ENCODE results near the gene TPD52L1.

The TPD52L1 gene

GRCh38 chr6:125222531-125223455, 69.2 kb downstream of the TPD52L1 start:
- TF ChIP-seq CTCF (conservative IDR thresholded peaks at IDR 0.05; ENCODE audit: low read length) = no peak
- no peak overlapping the region for H3K4me3 ChIP-seq (ENCODE audit: low read length)
- DNase-seq (ENCODE audit: low read depth) = no peak

DNA sequence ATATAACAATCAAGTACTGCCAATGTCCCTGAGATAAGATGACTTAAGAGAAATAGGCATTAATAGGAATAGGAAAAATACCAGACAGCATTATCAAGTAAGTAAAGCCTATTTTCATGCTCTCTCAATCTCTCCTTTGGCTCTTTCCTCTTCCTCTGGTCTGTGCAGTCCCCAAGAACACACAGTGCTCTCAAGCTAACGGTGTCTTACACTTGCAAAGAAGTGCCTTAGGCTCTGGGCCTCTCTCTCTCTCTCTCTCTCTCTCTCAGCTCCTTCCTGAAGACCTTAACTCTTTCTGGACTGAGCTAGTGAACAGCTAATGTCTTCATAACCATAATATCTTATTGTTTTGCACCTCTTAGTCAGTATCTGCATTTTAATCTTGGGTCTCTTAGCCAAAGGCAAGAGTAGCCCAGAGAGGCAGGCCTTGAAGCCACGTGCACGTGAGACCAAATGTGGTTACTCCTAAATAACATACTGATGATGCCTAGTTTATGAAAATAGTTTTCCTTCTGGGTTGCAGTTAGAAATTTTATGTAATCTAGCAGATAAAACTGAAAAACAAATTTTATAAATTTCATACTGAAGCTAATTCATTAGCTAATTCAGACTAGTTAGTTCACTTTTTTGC, 70.8 kb downstream of the TPD52L1 start:
- TF ChIP-seq CTCF (conservative IDR thresholded peaks at IDR 0.05; ENCODE audit: low read length) = no peak
- no peak overlapping the region for H3K4me3 ChIP-seq (ENCODE audit: low read length)
- DNase-seq (ENCODE audit: low read depth) = peak; percentile 36

- no peak overlapping the region for H3K4me3 ChIP-seq (ENCODE audit: low read length)
- no peak for TF ChIP-seq CTCF (conservative IDR thresholded peaks at IDR 0.05; ENCODE audit: low read length)
- no peak for DNase-seq (ENCODE audit: low read depth)
Observed at GRCh38 chr6:125227244-125227643, 73.7 kb downstream of the TPD52L1 start.

- H3K4me3 ChIP-seq (ENCODE audit: low read length) = peak overlapping the region; percentile 15
- no peak for TF ChIP-seq CTCF (conservative IDR thresholded peaks at IDR 0.05; ENCODE audit: low read length)
- DNase-seq (ENCODE audit: low read depth) = no peak
Observed at GRCh38 chr6:125228981-125229479, 75.5 kb downstream of the TPD52L1 start.

DNA sequence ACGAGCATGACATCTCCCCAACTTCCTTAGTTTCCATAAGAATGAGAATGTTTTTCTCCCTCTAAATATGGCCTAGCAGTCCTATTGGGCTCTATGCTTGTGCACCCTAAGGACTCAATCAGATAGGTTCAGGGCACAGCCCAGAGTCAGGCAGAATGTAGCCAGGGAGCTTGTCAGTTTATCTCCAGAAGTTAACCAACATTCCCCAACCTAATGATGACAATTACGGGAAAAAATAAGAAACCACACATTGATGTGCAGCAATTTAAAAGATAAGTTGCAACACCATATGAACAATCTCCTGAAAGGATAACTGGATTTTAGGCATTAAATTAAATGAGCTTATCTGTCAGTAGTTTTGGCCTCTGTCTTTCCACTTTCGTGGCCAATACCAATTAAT, 77.1 kb downstream of the TPD52L1 start:
- no peak overlapping the region for H3K4me3 ChIP-seq (ENCODE audit: low read length)
- TF ChIP-seq CTCF (conservative IDR thresholded peaks at IDR 0.05; ENCODE audit: low read length) = no peak
- peak; percentile 73 for DNase-seq (ENCODE audit: low read depth)

GRCh38 chr6:125231133-125231532, 77.6 kb downstream of the TPD52L1 start:
- DNase-seq (ENCODE audit: low read depth) = no peak
- no peak for TF ChIP-seq CTCF (conservative IDR thresholded peaks at IDR 0.05; ENCODE audit: low read length)

More at GRCh38 chr6:125231133-125231532, 77.6 kb downstream of the TPD52L1 start:
- H3K4me3 ChIP-seq (ENCODE audit: low read length) = no peak overlapping the region
